Measurements from ENCODE around the gene SNAP23.

Gene SNAP23

GRCh38 chr15:42581272-42581730 is 85.9 kb downstream of the SNAP23 start:
- peaks cover 0 to 6% (median 5%) of the 10 kb centered on the region in 5 donors for H3K36me3 ChIP-seq (ENCODE audit: control insufficient read depth in 5 of 5, insufficient read depth in 5 of 5, low read length in 5 of 5)
- H3K4me1 ChIP-seq (ENCODE audit: control insufficient read depth in 5 of 5, insufficient read depth in 5 of 5, low read length in 5 of 5): peaks cover 9 to 60% (median 35%) of the 10 kb centered on the region in 5 donors
- no peaks in the 10 kb centered on the region for H3K27me3 ChIP-seq (ENCODE audit: control insufficient read depth in 5 of 5, insufficient read depth in 4 of 5, low read length in 5 of 5)
- no peaks in the 10 kb centered on the region for H3K9me3 ChIP-seq (ENCODE audit: control insufficient read depth in 5 of 5, low read length in 5 of 5)
- H3K4me3 ChIP-seq (ENCODE audit: low read depth in 1 of 5, low read length in 5 of 5): peak overlapping the region; percentile 38 to 71 (median 62)
- H3K27ac ChIP-seq (ENCODE audit: low read depth, low read length): peak overlapping the region; percentile 54
- H3K9ac ChIP-seq (ENCODE audit: low read length in 5 of 5): peak overlapping the region in 3 of 5 donors; percentile 42 to 64 (median 48)
